Stimulated activated CD4-positive, alpha-beta T cell treated with anti-CD3 and anti-CD28 coated beads, Interleukin-1b, Interleukin-23, amount 100 ng/mL, for 48 hours (primary cell): ENCODE results near the gene PTPRA.

Experiments
- DNase-seq: peaks from one replicate; pipeline ENCODE4 v3.0.0-alpha.2; 2020

Gene PTPRA

GRCh38 chr20:3081641-3082040 lies 208.4 kb downstream of the PTPRA start:
- DNase-seq: no peak

- no peak for DNase-seq
Measured at GRCh38 chr20:3082306-3082951, 209.1 kb downstream of the PTPRA start.

GRCh38 chr20:3082955-3083952 lies 210.0 kb downstream of the PTPRA start:
- no peak for DNase-seq

- DNase-seq: no peak
Measured at GRCh38 chr20:3084283-3084985, 211.2 kb downstream of the PTPRA start, which contains the start of gene AVP. TSS of gene AVP (minus strand) at chr20:3084724. CDS start at chr20:3084674, 50 bp downstream.

GRCh38 chr20:3084986-3085360 lies 211.7 kb downstream of the PTPRA start:
- DNase-seq: no peak

- DNase-seq: no peak
Measured at GRCh38 chr20:3085571-3086072, 212.3 kb downstream of the PTPRA start.

GRCh38 chr20:3088031-3088430 lies 214.8 kb downstream of the PTPRA start:
- DNase-seq: no peak
